Retinal pigment epithelial cell (primary cell): ENCODE results near the gene ABCC9.

Experiments
- DNase-seq: peaks from one replicate; pipeline ENCODE4 v3.0.0-alpha.2; 2010; ENCODE audit warnings: low read depth
- H3K4me3 ChIP-seq: 2 replicates; pipeline ENCODE4 v1.5.1; 2011; ENCODE audit warnings: mild to moderate bottlenecking, low read length, control low read depth, moderate library complexity
- TF ChIP-seq, protein P1 (sequence below): conservative IDR thresholded peaks from 2 replicates; pipeline ENCODE4 v1.5.1; 2011; ENCODE audit warnings: low read depth, low read length, control low read depth, inconsistent platforms

Gene ABCC9

DNA sequence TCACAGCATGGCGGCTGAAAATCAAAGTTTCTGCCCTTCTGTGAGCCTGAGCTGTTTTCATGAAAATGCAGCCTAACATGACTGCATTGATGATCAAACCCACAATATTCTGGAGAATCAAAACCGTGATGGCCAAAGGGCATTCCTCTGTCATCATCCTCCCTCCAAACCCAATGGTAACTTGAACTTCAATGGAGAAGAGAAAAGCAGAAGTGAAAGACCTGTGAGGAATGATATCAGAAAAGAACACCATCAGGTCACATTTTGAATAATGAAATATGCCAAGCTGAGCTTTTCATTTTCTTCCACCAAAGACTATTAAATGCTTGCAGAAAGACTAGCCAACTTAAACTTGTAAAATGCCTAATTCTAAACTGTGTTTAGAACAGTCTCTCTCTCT lies 174.8 kb downstream of the ABCC9 start:
- no peak overlapping the region for H3K4me3 ChIP-seq
- TF ChIP-seq, protein P1, sequence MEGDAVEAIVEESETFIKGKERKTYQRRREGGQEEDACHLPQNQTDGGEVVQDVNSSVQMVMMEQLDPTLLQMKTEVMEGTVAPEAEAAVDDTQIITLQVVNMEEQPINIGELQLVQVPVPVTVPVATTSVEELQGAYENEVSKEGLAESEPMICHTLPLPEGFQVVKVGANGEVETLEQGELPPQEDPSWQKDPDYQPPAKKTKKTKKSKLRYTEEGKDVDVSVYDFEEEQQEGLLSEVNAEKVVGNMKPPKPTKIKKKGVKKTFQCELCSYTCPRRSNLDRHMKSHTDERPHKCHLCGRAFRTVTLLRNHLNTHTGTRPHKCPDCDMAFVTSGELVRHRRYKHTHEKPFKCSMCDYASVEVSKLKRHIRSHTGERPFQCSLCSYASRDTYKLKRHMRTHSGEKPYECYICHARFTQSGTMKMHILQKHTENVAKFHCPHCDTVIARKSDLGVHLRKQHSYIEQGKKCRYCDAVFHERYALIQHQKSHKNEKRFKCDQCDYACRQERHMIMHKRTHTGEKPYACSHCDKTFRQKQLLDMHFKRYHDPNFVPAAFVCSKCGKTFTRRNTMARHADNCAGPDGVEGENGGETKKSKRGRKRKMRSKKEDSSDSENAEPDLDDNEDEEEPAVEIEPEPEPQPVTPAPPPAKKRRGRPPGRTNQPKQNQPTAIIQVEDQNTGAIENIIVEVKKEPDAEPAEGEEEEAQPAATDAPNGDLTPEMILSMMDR: no peak
- DNase-seq: no peak

- no peak overlapping the region for H3K4me3 ChIP-seq
- TF ChIP-seq, protein P1: no peak
These were observed 176.3 kb downstream of the ABCC9 start for GRCh38 chr12:21764950-21765349.

DNA sequence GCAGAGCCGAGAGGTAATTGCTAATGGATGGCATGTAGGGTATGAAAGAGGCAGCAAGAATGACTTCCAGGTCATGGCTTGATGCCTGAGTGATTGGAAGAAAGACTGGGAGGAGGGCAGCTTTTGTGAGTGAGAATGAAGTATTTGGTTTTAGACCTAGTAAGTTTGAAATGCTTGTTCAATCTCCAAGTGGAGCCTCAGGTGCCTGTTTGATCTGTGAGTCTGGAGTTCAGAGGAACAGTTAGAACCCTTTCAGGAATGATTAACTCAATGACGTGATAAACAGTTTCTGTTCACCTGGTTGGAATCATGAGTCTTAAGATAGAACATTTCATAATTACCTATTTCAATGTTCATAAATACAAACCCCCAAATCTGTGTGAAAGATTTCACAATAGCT lies 177.2 kb downstream of the ABCC9 start:
- TF ChIP-seq, protein P1: no peak
- no peak overlapping the region for H3K4me3 ChIP-seq
- DNase-seq: no peak

More at GRCh38 chr12:21764950-21765349, 176.3 kb downstream of the ABCC9 start:
- no peak for DNase-seq

- no peak overlapping the region for H3K4me3 ChIP-seq
- TF ChIP-seq, protein P1: no peak
- DNase-seq: no peak
These were observed 177.7 kb downstream of the ABCC9 start for GRCh38 chr12:21763531-21763930.

- no peak for DNase-seq
- TF ChIP-seq, protein P1: no peak
- H3K4me3 ChIP-seq: no peak overlapping the region
These were observed 181.5 kb downstream of the ABCC9 start for GRCh38 chr12:21759737-21760136.

- TF ChIP-seq, protein P1: no peak
- no peak overlapping the region for H3K4me3 ChIP-seq
These were observed 183.5 kb downstream of the ABCC9 start for GRCh38 chr12:21757735-21758134.

DNA sequence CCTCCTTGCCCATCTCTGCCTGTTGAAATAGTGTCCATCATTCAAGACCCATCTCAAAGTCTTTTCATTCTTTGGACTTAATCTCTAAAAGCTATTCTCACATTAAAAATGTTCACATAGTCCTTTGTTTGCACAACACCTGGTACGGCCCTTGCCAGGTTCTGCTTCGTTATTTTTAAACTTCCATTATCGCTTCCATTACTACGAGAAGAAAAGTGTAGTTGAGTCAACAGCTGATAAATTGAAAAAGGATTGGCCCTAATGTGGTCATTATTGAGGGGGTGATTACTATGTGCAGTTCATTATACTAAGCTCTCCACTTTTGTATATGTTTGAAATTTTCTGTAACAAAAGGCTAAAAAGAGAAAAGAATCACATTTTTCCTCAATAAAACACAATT lies 184.5 kb downstream of the ABCC9 start:
- TF ChIP-seq, protein P1: no peak
- no peak overlapping the region for H3K4me3 ChIP-seq
- DNase-seq: no peak

More at GRCh38 chr12:21757735-21758134, 183.5 kb downstream of the ABCC9 start:
- DNase-seq: no peak
